ENCODE data around the gene EML2. TPM values are rescaled to one million over a fixed set of nuclear protein-coding genes. Genes with fewer than 3 reads are reported as not detected.

Gene EML2
- total RNA-seq, 4 donors from 2014 or later = 40.8 to 64.3 (median 60.0) TPM

DNA sequence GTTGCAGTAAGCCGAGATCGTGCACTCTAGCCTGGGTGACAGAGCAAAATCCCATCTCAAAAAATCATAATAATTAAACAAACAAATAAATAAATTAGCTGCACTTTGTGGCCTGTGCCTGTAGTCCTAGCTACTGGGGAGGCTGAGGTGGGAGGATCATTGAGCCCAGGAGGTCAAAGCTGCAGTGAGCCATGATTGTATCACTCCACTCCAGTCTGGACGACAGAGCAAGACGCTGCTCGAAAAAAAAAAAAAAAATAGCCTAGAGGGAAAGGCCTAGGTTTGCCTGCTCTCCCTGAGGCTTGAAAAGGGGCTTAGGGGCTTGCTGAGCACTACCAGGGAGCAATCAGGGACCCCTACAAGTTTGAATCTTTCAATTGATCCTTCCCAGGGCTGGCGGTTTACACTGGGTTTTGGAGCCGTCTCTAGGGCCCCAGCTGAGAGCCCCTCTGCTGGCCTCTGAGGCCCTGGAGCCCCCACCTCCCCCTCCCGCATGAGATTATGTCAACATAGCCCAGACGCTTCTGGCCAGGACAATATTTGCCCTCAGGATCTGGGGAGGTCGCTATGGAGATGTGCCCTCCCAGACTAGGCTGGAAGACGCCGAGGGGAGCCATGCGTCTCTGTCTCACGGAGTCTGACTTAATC is 18.4 kb upstream of the EML2 start:
- in situ Hi-C loops (cut with MboI; ENCODE audit: low pct_ligation_motif_present in 1 of 4, low pct_unique_long_range_greater_than_20kb in 1 of 4, low sequenced_read_pairs in 3 of 4) (no loop called here), intact Hi-C loops (cut with DNase I; ENCODE audit: low total_unique reads) (no loop called here)
- Histone ChIP-seq H3K36me3 (no peaks in the 10 kb centered on the region), H3K4me3 (no peak overlapping the region), H3K9me3 (no peaks in the 10 kb centered on the region), H3K4me1 (no peaks in the 10 kb centered on the region), H3K27me3 (peaks cover 13% of the 10 kb centered on the region), H3K27ac (no peak overlapping the region)
- no peak for TF ChIP-seq POLR2AphosphoS5 (IDR thresholded peaks at IDR 0.05)
- no peak for TF ChIP-seq EP300 (IDR thresholded peaks at IDR 0.05; ENCODE audit: low read depth)
- TF ChIP-seq POLR2A (IDR thresholded peaks at IDR 0.05) = no peak
- TF ChIP-seq, protein P1, sequence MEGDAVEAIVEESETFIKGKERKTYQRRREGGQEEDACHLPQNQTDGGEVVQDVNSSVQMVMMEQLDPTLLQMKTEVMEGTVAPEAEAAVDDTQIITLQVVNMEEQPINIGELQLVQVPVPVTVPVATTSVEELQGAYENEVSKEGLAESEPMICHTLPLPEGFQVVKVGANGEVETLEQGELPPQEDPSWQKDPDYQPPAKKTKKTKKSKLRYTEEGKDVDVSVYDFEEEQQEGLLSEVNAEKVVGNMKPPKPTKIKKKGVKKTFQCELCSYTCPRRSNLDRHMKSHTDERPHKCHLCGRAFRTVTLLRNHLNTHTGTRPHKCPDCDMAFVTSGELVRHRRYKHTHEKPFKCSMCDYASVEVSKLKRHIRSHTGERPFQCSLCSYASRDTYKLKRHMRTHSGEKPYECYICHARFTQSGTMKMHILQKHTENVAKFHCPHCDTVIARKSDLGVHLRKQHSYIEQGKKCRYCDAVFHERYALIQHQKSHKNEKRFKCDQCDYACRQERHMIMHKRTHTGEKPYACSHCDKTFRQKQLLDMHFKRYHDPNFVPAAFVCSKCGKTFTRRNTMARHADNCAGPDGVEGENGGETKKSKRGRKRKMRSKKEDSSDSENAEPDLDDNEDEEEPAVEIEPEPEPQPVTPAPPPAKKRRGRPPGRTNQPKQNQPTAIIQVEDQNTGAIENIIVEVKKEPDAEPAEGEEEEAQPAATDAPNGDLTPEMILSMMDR (IDR thresholded peaks at IDR 0.05) = no peak
- WGBS, 2 donors (ENCODE audit: low coverage in 1 of 2) = 46 to 57% methylated on average over 3 to 14 of the region's 14 CpGs
- no peak for DNase-seq

DNA sequence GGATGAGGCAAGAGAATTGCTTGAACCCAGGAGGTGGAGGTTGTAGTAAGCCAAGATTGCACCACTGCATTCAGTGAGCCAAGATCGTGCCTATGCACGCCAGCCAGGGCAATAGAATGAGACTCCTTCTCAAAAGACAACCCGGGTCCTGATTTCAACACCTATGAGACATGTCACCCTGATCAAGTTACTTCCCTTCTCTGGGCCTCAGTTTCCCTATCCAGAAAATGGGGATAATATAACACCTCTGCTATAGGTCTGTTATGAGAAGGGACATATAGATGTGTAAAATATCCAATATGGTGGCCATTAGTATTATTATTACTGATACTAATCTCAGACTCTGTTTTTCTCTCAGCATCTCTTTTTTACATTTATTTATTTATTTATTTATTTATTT is 15.9 kb upstream of the EML2 start:
- Histone ChIP-seq H3K9me3 (no peaks in the 10 kb centered on the region), H3K27me3 (peaks cover 9% of the 10 kb centered on the region), H3K4me1 (no peaks in the 10 kb centered on the region), H3K36me3 (no peaks in the 10 kb centered on the region), H3K27ac (no peak overlapping the region), H3K4me3 (no peak overlapping the region)
- intact Hi-C loops (cut with DNase I; ENCODE audit: low total_unique reads) = no loop called here
- in situ Hi-C loops (cut with MboI; ENCODE audit: low pct_ligation_motif_present in 1 of 4, low pct_unique_long_range_greater_than_20kb in 1 of 4, low sequenced_read_pairs in 3 of 4) = no loop called here
- DNase-seq = no peak
- TF ChIP-seq POLR2A (IDR thresholded peaks at IDR 0.05) = no peak
- TF ChIP-seq, protein P1 (IDR thresholded peaks at IDR 0.05) = no peak
- no peak for TF ChIP-seq POLR2AphosphoS5 (IDR thresholded peaks at IDR 0.05)
- no peak for TF ChIP-seq EP300 (IDR thresholded peaks at IDR 0.05; ENCODE audit: low read depth)
- WGBS, 2 donors (ENCODE audit: low coverage in 1 of 2) = 70 to 93% methylated on average over 3 of the region's 3 CpGs

DNA sequence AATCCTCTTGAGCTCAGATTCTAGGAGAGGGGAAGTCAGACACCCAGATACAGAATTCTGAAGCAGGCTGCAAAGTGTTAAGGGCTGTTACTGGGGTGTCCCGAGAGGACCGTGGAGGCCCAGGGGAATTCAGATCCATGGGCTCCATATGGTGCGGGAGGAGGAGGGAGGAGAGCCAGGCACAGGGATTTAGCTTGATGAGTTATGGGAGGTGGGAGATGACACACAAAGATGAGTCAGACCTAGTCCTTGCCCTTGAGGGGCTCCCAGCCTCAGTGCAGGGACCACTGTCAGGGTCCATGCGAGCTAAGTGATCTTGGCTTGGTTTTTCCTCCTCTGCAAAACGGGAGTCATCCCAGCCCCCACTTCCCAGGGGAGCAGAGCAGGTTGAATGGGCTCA is 14.4 kb upstream of the EML2 start:
- peaks cover 4% of the 10 kb centered on the region for H3K27me3 ChIP-seq
- no peak overlapping the region for H3K27ac ChIP-seq
- TF ChIP-seq, protein P1 (IDR thresholded peaks at IDR 0.05) = no peak
- TF ChIP-seq POLR2A (IDR thresholded peaks at IDR 0.05) (no peak), EP300 (IDR thresholded peaks at IDR 0.05; ENCODE audit: low read depth) (no peak), POLR2AphosphoS5 (IDR thresholded peaks at IDR 0.05) (no peak)
- no peak for DNase-seq
- no peaks in the 10 kb centered on the region for H3K9me3 ChIP-seq
- no peaks in the 10 kb centered on the region for H3K4me1 ChIP-seq
- H3K36me3 ChIP-seq = no peaks in the 10 kb centered on the region
- WGBS, 2 donors (ENCODE audit: low coverage in 1 of 2) = 64% methylated on average over 5 of the region's 5 CpGs; no CpG with 5 or more reads in 1 of the 2 donors
- intact Hi-C loops (cut with DNase I; ENCODE audit: low total_unique reads) (no loop called here), in situ Hi-C loops (cut with MboI; ENCODE audit: low pct_ligation_motif_present in 1 of 4, low pct_unique_long_range_greater_than_20kb in 1 of 4, low sequenced_read_pairs in 3 of 4) (no loop called here)
- H3K4me3 ChIP-seq = no peak overlapping the region

DNA sequence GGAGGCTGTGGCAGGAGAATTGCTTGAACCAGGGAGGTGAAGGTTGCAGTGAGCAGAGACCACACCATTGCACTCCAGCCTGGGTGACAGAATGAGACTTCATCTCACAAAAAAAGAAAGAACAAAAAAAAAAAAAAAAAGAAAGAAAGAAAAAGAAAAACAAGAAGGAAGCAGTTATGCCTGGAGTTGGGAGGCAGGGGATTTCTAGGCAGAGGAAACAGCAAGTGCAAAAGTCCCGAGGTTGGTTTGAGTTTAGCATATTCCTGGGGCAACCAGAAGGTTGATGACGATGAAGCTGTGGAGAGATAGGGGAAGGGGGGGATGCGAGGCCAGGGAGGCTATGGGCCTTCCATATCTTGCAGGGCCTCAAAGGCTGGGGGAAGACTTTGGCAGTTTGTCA is 11.5 kb upstream of the EML2 start:
- Histone ChIP-seq H3K9me3 (no peaks in the 10 kb centered on the region), H3K4me1 (peaks cover 0 to 8% (median 5%) of the 10 kb centered on the region in 4 donors), H3K4me3 (no peak overlapping the region), H3K27me3 (peaks cover 14% of the 10 kb centered on the region), H3K27ac (no peak overlapping the region), H3K36me3 (no peaks in the 10 kb centered on the region)
- 81 to 83% methylated on average over 3 of the region's 3 CpGs for WGBS, 2 donors (ENCODE audit: low coverage in 1 of 2)
- TF ChIP-seq EP300 (IDR thresholded peaks at IDR 0.05; ENCODE audit: low read depth) (no peak), POLR2A (IDR thresholded peaks at IDR 0.05) (no peak), POLR2AphosphoS5 (IDR thresholded peaks at IDR 0.05) (no peak)
- TF ChIP-seq, protein P1 (IDR thresholded peaks at IDR 0.05) = no peak
- no peak for DNase-seq
- intact Hi-C loops (cut with DNase I; ENCODE audit: low total_unique reads) = no loop called here
- in situ Hi-C loops (cut with MboI; ENCODE audit: low pct_ligation_motif_present in 1 of 4, low pct_unique_long_range_greater_than_20kb in 1 of 4, low sequenced_read_pairs in 3 of 4) = no loop called here

Measured in transverse colon (tissue), 4 donors.